GM12878 (cell line): Measurements from ENCODE around the gene DLG1. TPM values are rescaled to one million over a fixed set of nuclear protein-coding genes. Genes with fewer than 3 reads are reported as not detected.

Source experiments
- ATAC-seq: fragments of 200-7000 bp; cut with Tn5 transposase; 3 replicates; pipeline ENCODE4 v1.9.1; 2020; ENCODE audit warnings: mild to moderate bottlenecking, moderate library complexity
- BruUV-seq: library from RNA; stranded (reverse); fragments of 400-500 nt; replicated peaks from 2 replicates; lab custom pipeline; 2021; lab: Mats Ljungman, UMichigan
- CTCF ChIA-PET: fragments of 300-600 bp; sonication (Branson Sonifier 250); formaldehyde crosslinking; extraction: SDS; loops from one replicate; lab custom pipeline; 2021; ENCODE audit warnings: inconsistent platforms; lab: Yijun Ruan, JAX
- POLR2A ChIA-PET: fragments of 350-600 bp; formaldehyde crosslinking; extraction: SDS; loops from one replicate; lab custom pipeline; 2021; ENCODE audit warnings: inconsistent platforms; lab: Charles Lee
- RAD21 ChIA-PET: fragments of 300-600 bp; sonication (Branson Sonifier 250); formaldehyde crosslinking; loops from one replicate; lab custom pipeline; 2023; ENCODE audit warnings: antibody characterized with exemption; ENCODE audit not compliant: unreplicated experiment; lab: Charles Lee
- SMC1A ChIA-PET: fragments of 300-600 bp; sonication (Branson Sonifier 250); formaldehyde crosslinking; loops from one replicate; lab custom pipeline; 2023; ENCODE audit not compliant: unreplicated experiment, uncharacterized antibody; lab: Charles Lee
- DNase-seq: peaks from one replicate; pipeline ENCODE4 v3.0.0-alpha.2; 2011; ENCODE audit warnings: low read depth, low spot score
- FAIRE-seq: peaks from 3 replicates; lab custom pipeline; 2011; peaks lifted over from hg19 to GRCh38; lab: Jason Lieb, UNC
- H2AFZ ChIP-seq: 2 replicates; pipeline ENCODE4 v1.6.0; 2011; ENCODE audit warnings: low read depth, low read length, control low read depth; ENCODE audit not compliant: control insufficient read depth
- H3K27ac ChIP-seq: 2 replicates; pipeline ENCODE4 v1.5.1; 2011; ENCODE audit warnings: control low read depth; ENCODE audit not compliant: control insufficient read depth, insufficient read depth
- H3K27me3 ChIP-seq, 2 experiments: replicated peaks in 1 of 2; 2 replicates each; pipeline versions ENCODE4 v1.6.0 to v1.6.1; 2011; ENCODE audit warnings: low read length in 1 of 2; ENCODE audit not compliant: control insufficient read depth in 2 of 2, insufficient read depth in 2 of 2
- H3K36me3 ChIP-seq, 2 experiments: 2 replicates each; pipeline ENCODE4 v1.5.1; 2011; ENCODE audit warnings: low read length in 1 of 2; ENCODE audit not compliant: control insufficient read depth in 2 of 2, insufficient read depth in 2 of 2
- H3K4me1 ChIP-seq: 2 replicates; pipeline ENCODE4 v1.6.1; 2011; ENCODE audit warnings: mild to moderate bottlenecking, low read length, moderate library complexity, mixed read lengths; ENCODE audit not compliant: control insufficient read depth, insufficient read depth
- H3K4me2 ChIP-seq: 2 replicates; pipeline ENCODE4 v1.6.0; 2011; ENCODE audit warnings: control low read depth; ENCODE audit not compliant: control insufficient read depth, insufficient read depth
- H3K4me3 ChIP-seq: fragments of 200-600 bp; sonication (generic); 2 replicates; pipeline ENCODE4 v1.5.1; 2016
- H3K79me2 ChIP-seq: 2 replicates; pipeline ENCODE4 v1.6.0; 2011; ENCODE audit warnings: low read length; ENCODE audit not compliant: control insufficient read depth, insufficient read depth
- H3K9ac ChIP-seq: 2 replicates; pipeline ENCODE4 v1.8.0; 2011; ENCODE audit warnings: low read length, control low read depth, mixed read lengths; ENCODE audit not compliant: control insufficient read depth, insufficient read depth
- H3K9me3 ChIP-seq: replicated peaks from 3 replicates; pipeline ENCODE4 v1.5.1; 2011; ENCODE audit warnings: mild to moderate bottlenecking, low read length; ENCODE audit not compliant: control insufficient read depth, insufficient read depth
- H4K20me1 ChIP-seq: 2 replicates; pipeline ENCODE4 v1.6.0; 2011; ENCODE audit not compliant: control insufficient read depth, insufficient read depth
- ATF7 ChIP-seq: fragments of 450-650 bp; IDR thresholded peaks from 2 replicates; pipeline ENCODE4 v1.6.1; 2016; ENCODE audit warnings: low read depth, mild to moderate bottlenecking
- KLF5 ChIP-seq: fragments of 450-650 bp; IDR thresholded peaks from 2 replicates; pipeline ENCODE4 v1.6.1; 2014; ENCODE audit warnings: mild to moderate bottlenecking; ENCODE audit not compliant: partially characterized antibody
- NBN ChIP-seq: fragments of 450-650 bp; IDR thresholded peaks from 2 replicates; pipeline ENCODE4 v1.6.1; 2016
- POLR2AphosphoS5 ChIP-seq: IDR thresholded peaks from 2 replicates; pipeline ENCODE4 v1.6.1; 2011; ENCODE audit warnings: mild to moderate bottlenecking, low read length, inconsistent platforms
- SIN3A ChIP-seq: IDR thresholded peaks from 2 replicates; pipeline ENCODE4 v1.6.1; 2012; ENCODE audit warnings: low read depth, low read length, improper control_type of control experiment
- SP1 ChIP-seq: IDR thresholded peaks from one replicate; pipeline ENCODE4 v1.6.1; 2011; ENCODE audit warnings: low read depth, low read length
- SREBF1 ChIP-seq: IDR thresholded peaks from 2 replicates; pipeline ENCODE4 v1.6.1; 2012; ENCODE audit warnings: mild to moderate bottlenecking, low read length
- TCF12 ChIP-seq: IDR thresholded peaks from 2 replicates; pipeline ENCODE4 v1.6.1; 2011; ENCODE audit warnings: low read depth, mild to moderate bottlenecking, low read length
- WGBS: methylation state at CpG from one replicate; pipeline ENCODE4 v1.1.6; 2016; ENCODE audit warnings: low lambda C conversion rate; ENCODE audit not compliant: insufficient replicate concordance, insufficient coverage; ENCODE audit errors: missing lambda C conversion rate; 5-methylcytosine and 5-hydroxymethylcytosine counted together
- in situ Hi-C: fragments of 300-500 bp; cut with MboI; formaldehyde crosslinking; loops from 9 replicates; pipeline ENCODE4 v1.14.3; 2018; ENCODE audit warnings: mixed read lengths
- intact Hi-C: fragments of 100-400 bp; cut with micrococcal nuclease; formaldehyde crosslinking; loops from one replicate; pipeline ENCODE4 v1.14.2; 2022; ENCODE audit not compliant: unreplicated experiment
- polyA plus RNA-seq, 11 experiments: library from polyadenylated mRNA; depleted of rRNA in 4 of 11; unstranded in 6 of 11; stranded (reverse) in 5 of 11; fragments of >200 nt; fragmentation: Nextera tagmentation in 4 of 11; fragmentation: Illumina TruSeq in 1 of 11; extraction: Ambion mirVana in 4 of 11; extraction: Trizol in 1 of 11; gene quantifications; 1 replicate in 1 of 11; 2 replicates in 10 of 11; pipeline versions ENCODE4 v1.2.1 to v1.2.3, GENCODE V29; 2011 to 2016; ENCODE audit warnings: inconsistent platforms in 2 of 11, missing spikeins in 2 of 11, low read depth in 1 of 11
- total RNA-seq, 4 experiments: library from RNA; depleted of rRNA in 3 of 4; stranded (reverse); fragments of >200 nt in 3 of 4; fragmentation: Illumina TruSeq in 1 of 4; extraction: Trizol in 1 of 4; gene quantifications; 2 replicates each; pipeline versions ENCODE4 v1.2.1 to v1.2.3, GENCODE V29; 2013 to 2021
- TF ChIP-seq, protein P1 (sequence below): fragments of 450-650 bp; IDR thresholded peaks from 2 replicates; pipeline ENCODE4 v1.6.1; 2017; ENCODE audit warnings: low read depth, mild to moderate bottlenecking, moderate library complexity
- TF ChIP-seq, protein P2 (sequence below): IDR thresholded peaks from 2 replicates; pipeline ENCODE4 v1.6.1; 2012; ENCODE audit warnings: low read length, inconsistent platforms
- TF ChIP-seq, protein P3 (sequence below): fragments of 450-650 bp; IDR thresholded peaks from 2 replicates; pipeline ENCODE4 v1.6.1; 2017; ENCODE audit warnings: mild to moderate bottlenecking
- TF ChIP-seq, protein P4 (sequence below): fragments of 450-650 bp; IDR thresholded peaks from 2 replicates; pipeline ENCODE4 v1.6.1; 2018; ENCODE audit warnings: borderline replicate concordance, mild to moderate bottlenecking; ENCODE audit not compliant: partially characterized antibody
- TF ChIP-seq, protein P5 (sequence below): IDR thresholded peaks from 2 replicates; pipeline ENCODE4 v1.6.1; 2011; ENCODE audit warnings: mild to moderate bottlenecking, low read depth, low read length, moderate library complexity; ENCODE audit not compliant: insufficient replicate concordance
- TF ChIP-seq, protein P6 (sequence below): IDR thresholded peaks from 2 replicates; pipeline ENCODE4 v1.6.1; 2011; ENCODE audit warnings: low read depth, mild to moderate bottlenecking, low read length, moderate library complexity, borderline replicate concordance; ENCODE audit errors: extremely low read depth

The DLG1 gene
- total and polyA plus RNA-seq, 10 of the 15 experiments (the other 5 are each of a cell fraction or from before 2014, with no cell fraction given): 9.2 to 63.1 (median 40.1) TPM

DNA sequence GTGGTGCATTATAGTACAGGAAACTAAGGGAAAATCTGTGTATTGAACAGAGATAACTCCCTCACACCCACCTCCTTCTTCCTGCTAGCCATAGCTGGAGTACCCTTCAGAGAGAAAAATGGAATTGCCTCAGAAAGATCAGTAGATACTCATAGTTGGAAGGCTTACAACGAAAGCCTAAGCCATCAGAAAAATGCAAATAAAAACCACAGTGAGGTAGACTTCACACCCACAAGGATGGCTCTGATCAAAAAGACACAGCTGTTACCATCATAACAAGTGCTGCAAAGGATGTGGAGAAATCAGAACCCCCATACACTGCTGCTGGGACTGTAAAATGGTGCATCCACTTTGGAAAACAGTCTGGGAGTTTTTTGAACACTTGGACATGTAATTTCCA, 7.4 kb upstream of the DLG1 start (continued):
- TF ChIP-seq ATF7 (peak; percentile 79), TCF12 (peak; percentile 90), SREBF1 (no peak), KLF5 (no peak), SP1 (peak; percentile 54), SIN3A (0 out of 2 replicates have a peak, but pooled peaks have one; percentile 55)
- TF ChIP-seq, protein P1, sequence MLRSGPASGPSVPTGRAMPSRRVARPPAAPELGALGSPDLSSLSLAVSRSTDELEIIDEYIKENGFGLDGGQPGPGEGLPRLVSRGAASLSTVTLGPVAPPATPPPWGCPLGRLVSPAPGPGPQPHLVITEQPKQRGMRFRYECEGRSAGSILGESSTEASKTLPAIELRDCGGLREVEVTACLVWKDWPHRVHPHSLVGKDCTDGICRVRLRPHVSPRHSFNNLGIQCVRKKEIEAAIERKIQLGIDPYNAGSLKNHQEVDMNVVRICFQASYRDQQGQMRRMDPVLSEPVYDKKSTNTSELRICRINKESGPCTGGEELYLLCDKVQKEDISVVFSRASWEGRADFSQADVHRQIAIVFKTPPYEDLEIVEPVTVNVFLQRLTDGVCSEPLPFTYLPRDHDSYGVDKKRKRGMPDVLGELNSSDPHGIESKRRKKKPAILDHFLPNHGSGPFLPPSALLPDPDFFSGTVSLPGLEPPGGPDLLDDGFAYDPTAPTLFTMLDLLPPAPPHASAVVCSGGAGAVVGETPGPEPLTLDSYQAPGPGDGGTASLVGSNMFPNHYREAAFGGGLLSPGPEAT: peak; percentile 71; the same call in 1 of the 2 replicates
- TF ChIP-seq, protein P2, sequence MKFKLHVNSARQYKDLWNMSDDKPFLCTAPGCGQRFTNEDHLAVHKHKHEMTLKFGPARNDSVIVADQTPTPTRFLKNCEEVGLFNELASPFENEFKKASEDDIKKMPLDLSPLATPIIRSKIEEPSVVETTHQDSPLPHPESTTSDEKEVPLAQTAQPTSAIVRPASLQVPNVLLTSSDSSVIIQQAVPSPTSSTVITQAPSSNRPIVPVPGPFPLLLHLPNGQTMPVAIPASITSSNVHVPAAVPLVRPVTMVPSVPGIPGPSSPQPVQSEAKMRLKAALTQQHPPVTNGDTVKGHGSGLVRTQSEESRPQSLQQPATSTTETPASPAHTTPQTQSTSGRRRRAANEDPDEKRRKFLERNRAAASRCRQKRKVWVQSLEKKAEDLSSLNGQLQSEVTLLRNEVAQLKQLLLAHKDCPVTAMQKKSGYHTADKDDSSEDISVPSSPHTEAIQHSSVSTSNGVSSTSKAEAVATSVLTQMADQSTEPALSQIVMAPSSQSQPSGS: peak; percentile 58; the same call in 1 of the 2 replicates
- TF ChIP-seq, protein P3, sequence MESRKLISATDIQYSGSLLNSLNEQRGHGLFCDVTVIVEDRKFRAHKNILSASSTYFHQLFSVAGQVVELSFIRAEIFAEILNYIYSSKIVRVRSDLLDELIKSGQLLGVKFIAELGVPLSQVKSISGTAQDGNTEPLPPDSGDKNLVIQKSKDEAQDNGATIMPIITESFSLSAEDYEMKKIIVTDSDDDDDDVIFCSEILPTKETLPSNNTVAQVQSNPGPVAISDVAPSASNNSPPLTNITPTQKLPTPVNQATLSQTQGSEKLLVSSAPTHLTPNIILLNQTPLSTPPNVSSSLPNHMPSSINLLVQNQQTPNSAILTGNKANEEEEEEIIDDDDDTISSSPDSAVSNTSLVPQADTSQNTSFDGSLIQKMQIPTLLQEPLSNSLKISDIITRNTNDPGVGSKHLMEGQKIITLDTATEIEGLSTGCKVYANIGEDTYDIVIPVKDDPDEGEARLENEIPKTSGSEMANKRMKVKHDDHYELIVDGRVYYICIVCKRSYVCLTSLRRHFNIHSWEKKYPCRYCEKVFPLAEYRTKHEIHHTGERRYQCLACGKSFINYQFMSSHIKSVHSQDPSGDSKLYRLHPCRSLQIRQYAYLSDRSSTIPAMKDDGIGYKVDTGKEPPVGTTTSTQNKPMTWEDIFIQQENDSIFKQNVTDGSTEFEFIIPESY: no peak

DNA sequence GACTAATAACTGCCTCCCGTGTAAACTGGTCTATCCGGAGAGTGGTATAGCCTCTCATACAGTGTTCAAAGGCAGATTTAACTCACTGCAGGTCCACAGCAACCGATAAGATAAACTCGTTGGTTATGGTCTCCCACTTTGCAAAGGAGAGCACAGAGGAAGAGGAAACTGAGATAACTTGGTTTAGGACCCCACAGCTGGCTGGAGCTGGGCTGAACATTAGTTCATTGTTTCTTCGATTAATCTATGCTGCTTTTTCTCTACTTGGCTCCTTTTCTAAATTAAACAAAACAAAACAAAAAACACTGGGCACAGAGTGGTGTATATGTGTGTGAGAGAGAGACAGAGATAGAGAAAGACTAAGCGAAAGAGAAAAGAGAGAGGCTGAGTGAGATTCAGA, 5.0 kb upstream of the DLG1 start:
- no peaks in the 10 kb centered on the region for H4K20me1 ChIP-seq
- no peak overlapping the region for H2AFZ ChIP-seq
- no peak overlapping the region for H3K4me3 ChIP-seq
- in situ Hi-C loops (no loop called here), intact Hi-C loops (no loop called here)
- no peak overlapping the region for H3K4me2 ChIP-seq
- no peak for ATAC-seq
- H3K4me1 ChIP-seq: peaks cover 11% of the 10 kb centered on the region
- CTCF ChIA-PET: interaction anchor here (0.9 to 2.6 kb wide), 2 partner anchors 47 to 81 kb away, joined by 3 to 8 read pairs; no protein-coding TSS in a partner anchor
- H3K79me2 ChIP-seq: no peaks in the 10 kb centered on the region
- DNase-seq: no peak
- POLR2A ChIA-PET: no interaction called here
- no peak overlapping the region for H3K27ac ChIP-seq
- RAD21 ChIA-PET: interaction anchor here (2.4 kb wide), 1 partner anchor 46 kb away, joined by 9 read pairs; no protein-coding TSS in a partner anchor
- FAIRE-seq: no peak
- no peaks in the 10 kb centered on the region for H3K36me3 ChIP-seq
- BruUV-seq: no TSS peak
- H3K9ac ChIP-seq: no peak overlapping the region
- WGBS: 67% methylated on average over 6 of the region's 6 CpGs
- SMC1A ChIA-PET: no interaction called here
- H3K9me3 ChIP-seq: no peaks in the 10 kb centered on the region
- no peaks in the 10 kb centered on the region; a peak in 3 of 4 replicates for H3K27me3 ChIP-seq
- TF ChIP-seq NBN (no peak), POLR2AphosphoS5 (no peak)
- TF ChIP-seq, protein P4, sequence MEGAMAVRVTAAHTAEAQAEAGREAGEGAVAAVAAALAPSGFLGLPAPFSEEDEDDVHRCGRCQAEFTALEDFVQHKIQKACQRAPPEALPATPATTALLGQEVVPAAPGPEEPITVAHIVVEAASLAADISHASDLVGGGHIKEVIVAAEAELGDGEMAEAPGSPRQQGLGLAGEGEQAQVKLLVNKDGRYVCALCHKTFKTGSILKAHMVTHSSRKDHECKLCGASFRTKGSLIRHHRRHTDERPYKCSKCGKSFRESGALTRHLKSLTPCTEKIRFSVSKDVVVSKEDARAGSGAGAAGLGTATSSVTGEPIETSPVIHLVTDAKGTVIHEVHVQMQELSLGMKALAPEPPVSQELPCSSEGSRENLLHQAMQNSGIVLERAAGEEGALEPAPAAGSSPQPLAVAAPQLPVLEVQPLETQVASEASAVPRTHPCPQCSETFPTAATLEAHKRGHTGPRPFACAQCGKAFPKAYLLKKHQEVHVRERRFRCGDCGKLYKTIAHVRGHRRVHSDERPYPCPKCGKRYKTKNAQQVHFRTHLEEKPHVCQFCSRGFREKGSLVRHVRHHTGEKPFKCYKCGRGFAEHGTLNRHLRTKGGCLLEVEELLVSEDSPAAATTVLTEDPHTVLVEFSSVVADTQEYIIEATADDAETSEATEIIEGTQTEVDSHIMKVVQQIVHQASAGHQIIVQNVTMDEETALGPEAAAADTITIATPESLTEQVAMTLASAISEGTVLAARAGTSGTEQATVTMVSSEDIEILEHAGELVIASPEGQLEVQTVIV: no peak
- TF ChIP-seq, protein P5, sequence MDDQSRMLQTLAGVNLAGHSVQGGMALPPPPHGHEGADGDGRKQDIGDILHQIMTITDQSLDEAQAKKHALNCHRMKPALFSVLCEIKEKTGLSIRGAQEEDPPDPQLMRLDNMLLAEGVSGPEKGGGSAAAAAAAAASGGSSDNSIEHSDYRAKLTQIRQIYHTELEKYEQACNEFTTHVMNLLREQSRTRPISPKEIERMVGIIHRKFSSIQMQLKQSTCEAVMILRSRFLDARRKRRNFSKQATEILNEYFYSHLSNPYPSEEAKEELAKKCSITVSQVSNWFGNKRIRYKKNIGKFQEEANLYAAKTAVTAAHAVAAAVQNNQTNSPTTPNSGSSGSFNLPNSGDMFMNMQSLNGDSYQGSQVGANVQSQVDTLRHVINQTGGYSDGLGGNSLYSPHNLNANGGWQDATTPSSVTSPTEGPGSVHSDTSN: no peak
- TF ChIP-seq, protein P6, sequence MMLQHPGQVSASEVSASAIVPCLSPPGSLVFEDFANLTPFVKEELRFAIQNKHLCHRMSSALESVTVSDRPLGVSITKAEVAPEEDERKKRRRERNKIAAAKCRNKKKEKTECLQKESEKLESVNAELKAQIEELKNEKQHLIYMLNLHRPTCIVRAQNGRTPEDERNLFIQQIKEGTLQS: no peak
